GM23248 (cell line): ENCODE data around the gene SYK. TPM values are rescaled to one million over a fixed set of nuclear protein-coding genes. Genes with fewer than 3 reads are reported as not detected.
A peak's percentile ranks its signal among the peaks of the same experiment; 100 is the strongest.
"Not testable (repeated sequence)": the region's sequence is repeated elsewhere in the genome, so short reads cannot be mapped to it uniquely, and the experiment has no call there.

Source experiments
- DNase-seq: peaks from one replicate; pipeline ENCODE4 v3.0.0-alpha.2; 2015
- H2AFZ ChIP-seq: fragments of 200-600 bp; sonication (generic); 2 replicates; pipeline ENCODE4 v1.6.1; 2016; ENCODE audit warnings: antibody characterized with exemption
- H3F3A ChIP-seq: fragments of 200-600 bp; sonication (generic); 2 replicates; pipeline ENCODE4 v1.6.1; 2016; ENCODE audit warnings: mild to moderate bottlenecking, antibody characterized with exemption, mixed run types; ENCODE audit not compliant: insufficient read depth
- H3K27ac ChIP-seq: fragments of 200-600 bp; sonication (generic); 2 replicates; pipeline ENCODE4 v1.5.1; 2016; ENCODE audit warnings: mild to moderate bottlenecking
- H3K27me3 ChIP-seq: fragments of 200-600 bp; sonication (generic); replicated peaks from 2 replicates; pipeline ENCODE4 v1.6.1; 2016; ENCODE audit warnings: mild to moderate bottlenecking; ENCODE audit not compliant: insufficient read depth
- H3K36me3 ChIP-seq: fragments of 200-600 bp; sonication (generic); 2 replicates; pipeline ENCODE4 v1.6.1; 2016; ENCODE audit warnings: low read depth, mild to moderate bottlenecking
- H3K4me1 ChIP-seq: fragments of 200-600 bp; sonication (generic); 2 replicates; pipeline ENCODE4 v1.6.1; 2016; ENCODE audit warnings: mild to moderate bottlenecking; ENCODE audit not compliant: insufficient read depth
- H3K4me2 ChIP-seq: fragments of 200-600 bp; sonication (generic); one replicate; pipeline ENCODE4 v1.6.1; 2016; ENCODE audit warnings: mild to moderate bottlenecking; ENCODE audit not compliant: unreplicated experiment
- H3K4me3 ChIP-seq: fragments of 200-600 bp; sonication (generic); 2 replicates; pipeline ENCODE4 v1.5.1; 2016; ENCODE audit warnings: mild to moderate bottlenecking
- H3K79me2 ChIP-seq: fragments of 200-600 bp; sonication (generic); 2 replicates; pipeline ENCODE4 v1.6.1; 2016; ENCODE audit warnings: mild to moderate bottlenecking; ENCODE audit not compliant: insufficient read depth
- H3K9ac ChIP-seq: fragments of 200-600 bp; sonication (generic); 2 replicates; pipeline ENCODE4 v1.6.1; 2016; ENCODE audit warnings: mild to moderate bottlenecking
- H3K9me2 ChIP-seq: fragments of 200-600 bp; sonication (generic); 2 replicates; pipeline ENCODE4 v1.6.1; 2016; ENCODE audit warnings: mixed run types, mild to moderate bottlenecking, moderate library complexity; ENCODE audit not compliant: insufficient read depth
- H3K9me3 ChIP-seq: fragments of 200-600 bp; sonication (generic); one replicate; pipeline ENCODE4 v1.6.1; 2017; ENCODE audit warnings: low read depth
- H4K20me1 ChIP-seq: fragments of 200-600 bp; sonication (generic); 2 replicates; pipeline ENCODE4 v1.6.0; 2016; ENCODE audit not compliant: insufficient read depth
- EZH2 ChIP-seq: fragments of 200-600 bp; sonication (generic); IDR thresholded peaks from 2 replicates; pipeline ENCODE4 v1.6.1; 2018; ENCODE audit warnings: antibody characterized with exemption, mild to moderate bottlenecking; ENCODE audit not compliant: insufficient read depth, poor library complexity, severe bottlenecking
- EZH2phosphoT487 ChIP-seq: fragments of 200-600 bp; sonication (generic); IDR thresholded peaks from 2 replicates; pipeline ENCODE4 v1.6.1; 2018; ENCODE audit warnings: antibody characterized with exemption, moderate library complexity, mild to moderate bottlenecking, low read depth; ENCODE audit not compliant: insufficient read depth
- WGBS, 2 experiments: methylation state at CpG; one replicate each; pipeline ENCODE4 v1.1.6; 2015 to 2017; ENCODE audit warnings: low lambda C conversion rate in 2 of 2, low coverage in 1 of 2; ENCODE audit errors: missing lambda C conversion rate in 2 of 2; 5-methylcytosine and 5-hydroxymethylcytosine counted together
- in situ Hi-C: fragments of 300-500 bp; cut with MboI; formaldehyde crosslinking; loops from 2 replicates; pipeline ENCODE4 v1.15.0; 2020
- polyA plus RNA-seq: library from polyadenylated mRNA; unstranded; fragments of >200 nt; fragmentation: Nextera tagmentation; extraction: Ambion mirVana; gene quantifications from 2 replicates; pipeline ENCODE4 v1.2.1, GENCODE V29; 2016
- total RNA-seq: library from RNA; depleted of rRNA; stranded (reverse); fragments of >200 nt; shearing (Covaris generic); gene quantifications from 2 replicates; pipeline ENCODE4 v1.2.3, GENCODE V29; 2014

Gene SYK
- total and polyA plus RNA-seq, 2 experiments from 2014 or later = not detected

DNA sequence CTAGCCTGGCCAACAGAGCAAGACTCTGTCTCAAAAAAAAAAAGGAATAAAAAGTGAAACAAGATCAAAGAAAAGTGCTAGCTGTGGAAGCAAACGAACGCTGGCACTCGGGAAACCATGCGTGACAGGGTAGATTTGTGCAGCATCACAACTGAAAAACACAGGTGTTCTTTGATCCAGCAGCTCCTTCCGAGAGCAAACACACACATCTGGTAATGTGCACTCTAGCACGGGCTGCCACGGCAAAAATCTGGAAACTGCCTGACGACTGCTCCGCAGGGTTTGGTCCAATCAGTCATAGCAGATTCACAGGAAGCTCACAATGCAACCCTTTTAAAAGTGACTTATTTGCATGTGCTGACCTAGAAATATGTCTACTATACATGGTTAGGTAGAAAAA is 80.0 kb downstream of the SYK start:
- TF ChIP-seq EZH2phosphoT487 = no peak
- peak; percentile 15 for DNase-seq
- Histone ChIP-seq H3K9me3 (no peaks in the 10 kb centered on the region), H3K36me3 (no peaks in the 10 kb centered on the region), H3K4me2 (no peak overlapping the region), H3K27ac (no peak overlapping the region), H3K9me2 (no peaks in the 10 kb centered on the region), H3K4me1 (no peaks in the 10 kb centered on the region), H3F3A (peaks cover 6% of the 10 kb centered on the region), H2AFZ (no peak overlapping the region), H3K4me3 (no peak overlapping the region), H3K27me3 (peaks cover 27% of the 10 kb centered on the region), H3K9ac (no peak overlapping the region), H4K20me1 (no peaks in the 10 kb centered on the region), H3K79me2 (no peaks in the 10 kb centered on the region)
- in situ Hi-C loops = no loop called here
- 7% methylated on average over 9 of the region's 9 CpGs for WGBS, 2 experiments

DNA sequence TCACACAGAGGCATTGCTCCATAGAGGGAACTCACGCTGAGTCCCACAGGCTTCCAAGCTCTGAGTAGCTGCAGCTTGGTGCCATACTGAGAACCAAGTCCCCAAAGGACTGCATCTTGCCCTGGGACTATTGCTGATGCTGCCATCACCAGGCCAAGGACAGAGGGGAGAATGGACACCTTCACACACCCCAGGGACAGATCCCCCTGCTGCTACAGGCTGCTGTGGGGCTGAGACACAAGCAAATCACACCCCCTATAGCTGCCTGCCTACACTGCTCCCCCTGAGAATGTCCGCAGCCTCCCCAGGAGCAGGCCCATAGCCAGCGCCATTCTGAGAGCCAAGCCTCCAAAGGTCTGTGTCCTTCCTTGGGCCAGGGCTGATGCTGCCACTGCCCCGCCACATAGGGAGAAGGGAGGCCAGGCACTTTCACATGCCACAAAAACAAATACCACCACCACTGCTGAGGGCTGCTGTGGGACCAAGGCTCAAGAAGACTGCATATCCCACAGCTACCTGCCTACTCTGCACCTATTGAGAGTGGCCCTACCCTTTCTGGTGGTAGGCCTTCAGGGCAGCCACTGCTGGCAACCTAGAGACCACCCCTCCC is 81.5 kb downstream of the SYK start:
- in situ Hi-C loops = no loop called here
- Histone ChIP-seq H3K27ac (no peak overlapping the region), H3K27me3 (peaks cover 27% of the 10 kb centered on the region), H3K9me2 (no peaks in the 10 kb centered on the region), H3K4me1 (no peaks in the 10 kb centered on the region), H3K4me3 (no peak overlapping the region), H4K20me1 (no peaks in the 10 kb centered on the region), H3K9ac (no peak overlapping the region), H3F3A (peaks cover 6% of the 10 kb centered on the region), H2AFZ (no peak overlapping the region), H3K9me3 (no peaks in the 10 kb centered on the region), H3K79me2 (no peaks in the 10 kb centered on the region), H3K36me3 (no peaks in the 10 kb centered on the region), H3K4me2 (no peak overlapping the region)
- TF ChIP-seq EZH2 = no peak
- TF ChIP-seq EZH2phosphoT487 = no peak
- no peak for DNase-seq
- 77 to 82% methylated on average over 4 of the region's 4 CpGs for WGBS, 2 experiments

DNA sequence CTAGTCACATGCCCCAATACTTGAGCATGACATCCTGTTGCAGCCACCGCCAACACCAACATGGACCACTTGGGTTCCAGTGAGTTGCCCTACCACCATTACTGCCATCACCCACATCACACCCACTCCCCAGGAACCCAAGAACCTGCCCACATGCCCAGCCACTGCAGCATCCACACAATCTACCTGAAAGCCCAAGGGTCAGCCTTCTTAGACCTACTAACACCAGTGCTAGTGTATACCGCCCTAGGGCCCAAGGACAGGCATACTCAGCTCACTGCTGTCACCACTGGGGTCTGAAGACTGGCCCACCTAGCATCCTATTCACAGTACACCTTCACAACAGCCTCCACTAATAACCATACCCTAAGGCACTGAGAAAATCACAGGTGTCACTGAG is 82.0 kb downstream of the SYK start:
- H4K20me1 ChIP-seq = no peaks in the 10 kb centered on the region
- in situ Hi-C loops = no loop called here
- DNase-seq = no peak

DNA sequence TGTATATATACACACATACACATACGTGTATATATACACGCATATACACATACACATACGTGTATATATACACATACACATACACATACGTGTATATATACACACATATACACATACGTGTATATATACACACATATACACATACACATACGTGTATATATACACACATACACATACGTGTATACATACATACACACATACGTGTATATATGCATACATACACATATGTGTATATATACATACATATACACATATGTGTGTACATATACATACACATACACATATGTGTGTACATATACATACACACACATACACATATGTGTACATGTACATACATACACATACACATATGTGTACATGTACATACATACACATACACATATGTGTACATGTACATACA is 82.6 kb downstream of the SYK start:
- no peak overlapping the region for H3K27ac ChIP-seq
- TF ChIP-seq EZH2 (no peak), EZH2phosphoT487 (no peak)
- WGBS, 2 experiments = 76 to 79% methylated on average over 8 of the region's 8 CpGs
- DNase-seq = no peak
- H3K9me3 ChIP-seq = no peaks in the 10 kb centered on the region
- in situ Hi-C loops = no loop called here
- peaks cover 24% of the 10 kb centered on the region for H3K27me3 ChIP-seq
- peaks cover 6% of the 10 kb centered on the region for H3F3A ChIP-seq
- H2AFZ ChIP-seq = no peak overlapping the region
- H3K36me3 ChIP-seq = no peaks in the 10 kb centered on the region
- no peaks in the 10 kb centered on the region for H3K79me2 ChIP-seq
- no peaks in the 10 kb centered on the region for H3K9me2 ChIP-seq
- no peak overlapping the region for H3K4me2 ChIP-seq
- H3K4me1 ChIP-seq = no peaks in the 10 kb centered on the region
- H3K4me3 ChIP-seq = no peak overlapping the region
- H3K9ac ChIP-seq = no peak overlapping the region
- no peaks in the 10 kb centered on the region for H4K20me1 ChIP-seq

More for the DNA sequence above, 82.0 kb downstream of the SYK start:
- Histone ChIP-seq H3K36me3 (no peaks in the 10 kb centered on the region), H3K4me3 (no peak overlapping the region), H3K9me3 (no peaks in the 10 kb centered on the region), H3K9ac (no peak overlapping the region), H3K4me2 (no peak overlapping the region), H3K9me2 (no peaks in the 10 kb centered on the region), H3K27ac (no peak overlapping the region), H3K27me3 (peaks cover 27% of the 10 kb centered on the region), H3F3A (peaks cover 6% of the 10 kb centered on the region), H3K4me1 (no peaks in the 10 kb centered on the region), H2AFZ (no peak overlapping the region), H3K79me2 (no peaks in the 10 kb centered on the region)
- 82 to 89% methylated on average over 2 of the region's 2 CpGs for WGBS, 2 experiments
- TF ChIP-seq EZH2 = no peak
- TF ChIP-seq EZH2phosphoT487 = no peak

DNA sequence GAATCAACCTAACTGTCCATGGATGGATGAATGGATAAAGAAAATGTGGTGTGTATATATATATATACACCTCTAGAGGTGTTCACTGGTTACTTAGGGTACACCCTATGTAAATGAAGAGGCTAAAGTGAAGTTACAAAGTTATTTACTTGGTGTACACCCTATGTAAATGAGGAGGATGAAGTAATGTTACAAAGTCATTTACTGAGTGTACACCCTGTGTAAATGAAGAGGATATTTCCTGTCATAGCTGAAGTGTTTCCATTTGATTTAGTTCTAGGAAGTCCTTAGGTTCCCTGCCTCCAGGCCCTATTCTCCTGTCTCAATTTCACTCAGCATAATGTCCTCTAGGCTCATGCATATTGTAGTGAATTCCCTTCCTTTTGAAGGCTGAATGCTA is 85.2 kb downstream of the SYK start:
- H4K20me1 ChIP-seq, DNase-seq, H3K27ac ChIP-seq, H3K4me2 ChIP-seq, H2AFZ ChIP-seq, in situ Hi-C loops, H3K9ac ChIP-seq, H3K9me3 ChIP-seq, H3K4me3 ChIP-seq, H3K79me2 ChIP-seq, H3K36me3 ChIP-seq, H3F3A ChIP-seq, H3K9me2 ChIP-seq, H3K4me1 ChIP-seq: not testable (repeated sequence)
- peaks cover 18% of the 10 kb centered on the region for H3K27me3 ChIP-seq
